Immature natural killer cell (primary cell): ENCODE results near the gene C2orf49. TPM values are rescaled to one million over a fixed set of nuclear protein-coding genes. Genes with fewer than 3 reads are reported as not detected.
"Not testable (repeated sequence)": the region's sequence is repeated elsewhere in the genome, so short reads cannot be mapped to it uniquely, and the experiment has no call there.

ENCODE experiments used
- DNase-seq, 3 donors: peaks; one replicate each; pipeline ENCODE4 v3.0.0; 2022; ENCODE audit warnings: mixed read lengths in 1 of 3
- H3K27ac Mint-ChIP-seq, 6 donors: one replicate each; pipeline ENCODE4 v1.8.0; 2020; ENCODE audit warnings: mixed read lengths in 6 of 6, mild to moderate bottlenecking in 5 of 6, inconsistent platforms in 4 of 6, moderate library complexity in 3 of 6
- H3K27me3 Mint-ChIP-seq, 3 donors: one replicate each; pipeline ENCODE4 v1.8.0; 2020 to 2021; ENCODE audit warnings: low read depth in 3 of 3, mild to moderate bottlenecking in 3 of 3, mixed read lengths in 3 of 3, moderate library complexity in 3 of 3, inconsistent platforms in 1 of 3
- H3K36me3 Mint-ChIP-seq, 3 donors: one replicate each; pipeline ENCODE4 v1.8.0; 2020; ENCODE audit warnings: mixed read lengths in 3 of 3, inconsistent platforms in 2 of 3, mild to moderate bottlenecking in 2 of 3
- H3K4me1 Mint-ChIP-seq, 2 donors: one replicate each; pipeline ENCODE4 v1.8.0; 2020; ENCODE audit warnings: inconsistent platforms in 2 of 2, mild to moderate bottlenecking in 2 of 2, mixed read lengths in 2 of 2, moderate library complexity in 1 of 2
- H3K4me3 Mint-ChIP-seq, 5 donors: one replicate each; pipeline ENCODE4 v1.8.0; 2020; ENCODE audit warnings: mild to moderate bottlenecking in 5 of 5, mixed read lengths in 5 of 5, inconsistent platforms in 3 of 5, moderate library complexity in 3 of 5
- H3K9me3 Mint-ChIP-seq, 6 donors: one replicate each; pipeline ENCODE4 v1.8.0; 2020; ENCODE audit warnings: mild to moderate bottlenecking in 6 of 6, mixed read lengths in 6 of 6, inconsistent platforms in 4 of 6, moderate library complexity in 3 of 6
- polyA plus RNA-seq, 3 donors: library from polyadenylated mRNA; unstranded; fragments of 300-500 nt; fragmentation: Illumina TruSeq; gene quantifications; one replicate each; pipeline ENCODE4 v1.2.3, GENCODE V29; 2021

The C2orf49 gene
- polyA plus RNA-seq, 3 donors from 2014 or later: 4.6 to 12.2 (median 11.1) TPM

- peaks cover 42 to 58% of the 10 kb centered on the region in 2 donors for H3K4me1 Mint-ChIP-seq
- H3K27ac Mint-ChIP-seq: peak overlapping the region; percentile 84 to 99 (median 91)
- not testable (repeated sequence) for H3K36me3 Mint-ChIP-seq, H3K9me3 Mint-ChIP-seq, DNase-seq
- H3K27me3 Mint-ChIP-seq: peaks cover 0 to 18% (median 14%) of the 10 kb centered on the region in 3 donors
- H3K4me3 Mint-ChIP-seq: peak overlapping the region in 2 of 5 donors; percentile 23 to 95
These were observed 10.1 kb upstream of the C2orf49 start for GRCh38 chr2:105327271-105327670.

DNA sequence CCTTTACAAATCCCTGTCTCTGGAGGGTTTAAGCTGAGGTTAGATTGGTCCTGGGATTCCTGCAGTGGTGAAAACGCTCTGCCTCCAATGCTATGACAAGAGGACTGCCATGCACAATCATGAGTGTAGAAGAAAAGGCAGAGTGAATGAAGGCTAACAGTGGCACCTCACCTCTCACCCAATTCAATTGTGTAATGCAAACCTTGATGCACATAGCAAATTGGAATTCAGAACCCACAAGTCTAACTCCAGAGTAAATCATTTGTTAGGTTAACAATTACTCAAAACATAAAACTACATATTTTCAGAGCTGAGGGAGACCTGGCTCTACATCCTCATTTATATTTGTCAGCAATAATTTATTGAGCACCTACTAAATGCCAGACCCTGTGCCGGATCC lies 9.7 kb upstream of the C2orf49 start:
- no peaks in the 10 kb centered on the region for H3K36me3 Mint-ChIP-seq
- no peak for DNase-seq
- H3K9me3 Mint-ChIP-seq: no peaks in the 10 kb centered on the region
- peaks cover 0 to 18% (median 14%) of the 10 kb centered on the region in 3 donors for H3K27me3 Mint-ChIP-seq
- peaks cover 41 to 54% of the 10 kb centered on the region in 2 donors for H3K4me1 Mint-ChIP-seq
- H3K4me3 Mint-ChIP-seq: peak overlapping the region; percentile 81 to 95 (median 89)
- H3K27ac Mint-ChIP-seq: peak overlapping the region; percentile 84 to 99 (median 91)

GRCh38 chr2:105328281-105329196 lies 8.8 kb upstream of the C2orf49 start:
- peak; percentile 43 to 54 (median 51) for DNase-seq
- Mint-ChIP-seq H3K36me3 (no peaks in the 10 kb centered on the region), H3K27me3 (peaks cover 0 to 18% (median 14%) of the 10 kb centered on the region in 3 donors), H3K9me3 (no peaks in the 10 kb centered on the region), H3K27ac (peak overlapping the region; percentile 84 to 99 (median 91)), H3K4me1 (peaks cover 36 to 48% of the 10 kb centered on the region in 2 donors), H3K4me3 (peak overlapping the region; percentile 81 to 95 (median 89))

GRCh38 chr2:105329197-105329554 lies 8.2 kb upstream of the C2orf49 start:
- peak in 1 of 3 donors; percentile 20 for DNase-seq
- H3K27me3 Mint-ChIP-seq: peaks cover 0 to 18% (median 14%) of the 10 kb centered on the region in 3 donors
- H3K4me1 Mint-ChIP-seq: peaks cover 34 to 43% of the 10 kb centered on the region in 2 donors
- no peaks in the 10 kb centered on the region for H3K9me3 Mint-ChIP-seq
- H3K36me3 Mint-ChIP-seq: no peaks in the 10 kb centered on the region
- H3K27ac Mint-ChIP-seq: peak overlapping the region; percentile 84 to 99 (median 91)
- H3K4me3 Mint-ChIP-seq: peak overlapping the region; percentile 81 to 95 (median 89)

DNA sequence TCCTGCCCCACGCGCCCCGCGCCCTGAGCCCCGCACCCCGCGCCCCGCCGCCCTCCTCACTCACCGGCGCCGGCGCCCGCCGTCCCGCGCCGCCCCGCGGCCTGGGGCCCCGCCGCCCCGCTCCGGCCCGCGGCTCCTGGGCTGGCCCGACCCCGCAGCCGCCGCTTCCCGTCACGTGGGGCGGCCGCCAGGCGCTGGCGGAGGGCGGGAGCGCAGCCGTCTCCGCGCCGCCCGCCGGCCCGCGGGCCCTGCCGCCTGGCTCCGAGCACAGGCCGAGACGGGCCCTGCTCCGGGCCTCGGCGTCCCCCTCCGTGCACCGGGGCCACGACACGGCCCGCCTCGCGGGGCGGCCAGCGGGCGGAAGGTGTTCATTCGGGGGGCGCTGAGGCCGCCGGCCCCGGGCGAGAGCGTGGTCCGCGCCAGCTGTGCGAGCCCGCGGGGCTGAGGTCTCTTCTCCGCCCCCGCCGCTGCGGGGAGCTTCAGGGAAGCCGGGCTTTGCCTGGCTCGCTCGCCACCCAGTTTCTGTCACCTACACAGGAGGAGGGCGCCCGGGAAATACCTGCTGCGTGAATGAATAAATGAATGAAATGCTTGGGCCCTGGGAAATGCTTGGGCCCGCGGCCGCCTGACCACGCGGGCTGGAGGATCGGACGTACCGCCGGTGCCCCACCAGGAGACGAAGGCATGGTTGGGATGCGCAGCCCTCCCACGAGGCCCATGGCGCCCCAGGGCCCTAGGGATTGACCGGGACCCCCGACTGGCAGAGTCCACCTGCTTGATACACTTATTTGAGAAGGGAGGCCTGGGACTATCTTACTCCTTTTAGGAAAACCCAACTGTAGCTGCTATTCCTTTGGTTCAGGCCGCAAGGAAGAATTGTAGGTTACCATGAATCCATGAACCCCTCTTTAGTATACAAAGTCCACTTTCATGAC lies 7.5 kb upstream of the C2orf49 start, which contains the start of gene TGFBRAP1:
TGFBRAP1 (minus strand) TSS at position 175 of the 935 bp plus-strand sequence. CDS start 21,434 bp downstream, outside the sequence.
- Mint-ChIP-seq H3K36me3 (peaks cover 0 to 2% (median 0%) of the 10 kb centered on the region in 3 donors), H3K9me3 (no peaks in the 10 kb centered on the region), H3K27me3 (peaks cover 0 to 18% (median 14%) of the 10 kb centered on the region in 3 donors), H3K4me1 (peaks cover 31 to 37% of the 10 kb centered on the region in 2 donors), H3K4me3 (peak within 1 kb of the TSS; percentile 87 to 95 (median 91)), H3K27ac (peak within 1 kb of the TSS; percentile 89 to 99 (median 92))
- DNase-seq: peak; percentile 73 to 77 (median 77)

- H3K27ac Mint-ChIP-seq: peak overlapping the region; percentile 86 to 94 (median 92)
- no peak for DNase-seq
- H3K27me3 Mint-ChIP-seq: peaks cover 1 to 18% (median 14%) of the 10 kb centered on the region in 3 donors
- H3K4me3 Mint-ChIP-seq: peak overlapping the region; percentile 83 to 91 (median 83)
- peaks cover 0 to 3% (median 0%) of the 10 kb centered on the region in 3 donors for H3K36me3 Mint-ChIP-seq
- no peaks in the 10 kb centered on the region for H3K9me3 Mint-ChIP-seq
- peaks cover 28 to 33% of the 10 kb centered on the region in 2 donors for H3K4me1 Mint-ChIP-seq
These were observed 6.5 kb upstream of the C2orf49 start for GRCh38 chr2:105330681-105331375.

DNA sequence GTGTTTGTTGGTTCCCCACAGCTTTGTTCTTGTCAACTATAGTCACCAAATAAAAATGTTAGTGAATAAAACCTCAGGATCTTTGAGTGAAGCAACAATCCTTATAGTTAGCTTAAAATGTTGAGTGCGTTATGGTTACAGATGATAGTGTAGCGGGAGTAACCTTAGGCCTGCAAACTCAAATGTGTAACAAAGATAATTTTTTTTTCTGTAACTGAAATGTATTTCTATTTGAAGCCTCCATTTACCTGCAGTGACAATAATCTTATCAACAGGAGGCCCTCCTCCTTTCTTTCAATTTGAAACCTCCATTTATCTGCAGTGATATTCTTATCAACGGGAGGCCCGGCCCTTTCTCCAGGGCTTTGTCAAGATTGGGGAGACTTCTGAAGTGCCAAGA lies 3.1 kb upstream of the C2orf49 start:
- H3K27ac Mint-ChIP-seq: peak overlapping the region in 1 of 6 donors; percentile 59
- peaks cover 40 to 48% of the 10 kb centered on the region in 2 donors for H3K4me1 Mint-ChIP-seq
- peaks cover 12 to 13% (median 13%) of the 10 kb centered on the region in 3 donors for H3K27me3 Mint-ChIP-seq
- DNase-seq: no peak
- no peak overlapping the region for H3K4me3 Mint-ChIP-seq
- H3K9me3 Mint-ChIP-seq: no peaks in the 10 kb centered on the region
- peaks cover 0 to 3% (median 0%) of the 10 kb centered on the region in 3 donors for H3K36me3 Mint-ChIP-seq

- H3K4me1 Mint-ChIP-seq: peaks cover 36 to 52% of the 10 kb centered on the region in 2 donors
- no peaks in the 10 kb centered on the region for H3K9me3 Mint-ChIP-seq
- H3K4me3 Mint-ChIP-seq: peak overlapping the region in 3 of 5 donors; percentile 21 to 100 (median 43)
- peak overlapping the region in 2 of 6 donors; percentile 40 to 100 for H3K27ac Mint-ChIP-seq
- H3K27me3 Mint-ChIP-seq: peaks cover 8 to 13% (median 8%) of the 10 kb centered on the region in 3 donors
- H3K36me3 Mint-ChIP-seq: peaks cover 0 to 3% (median 3%) of the 10 kb centered on the region in 3 donors
- DNase-seq: no peak
These were observed 1.9 kb upstream of the C2orf49 start for GRCh38 chr2:105335469-105335868.

GRCh38 chr2:105336786-105337121 lies 586 bp upstream of the C2orf49 start:
- peaks cover 8 to 13% (median 8%) of the 10 kb centered on the region in 3 donors for H3K27me3 Mint-ChIP-seq
- DNase-seq: no peak
- H3K36me3 Mint-ChIP-seq: peaks cover 3 to 5% (median 3%) of the 10 kb centered on the region in 3 donors
- H3K9me3 Mint-ChIP-seq: no peaks in the 10 kb centered on the region
- H3K27ac Mint-ChIP-seq: peak overlapping the region; percentile 99 to 100 (median 100)
- peaks cover 33 to 50% of the 10 kb centered on the region in 2 donors for H3K4me1 Mint-ChIP-seq
- peak overlapping the region; percentile 97 to 100 (median 100) for H3K4me3 Mint-ChIP-seq

- DNase-seq: peak in 1 of 3 donors; percentile 17
- Mint-ChIP-seq H3K27me3 (peaks cover 8 to 13% (median 8%) of the 10 kb centered on the region in 3 donors), H3K4me3 (peak overlapping the region; percentile 97 to 100 (median 100)), H3K27ac (peak overlapping the region; percentile 99 to 100 (median 100)), H3K36me3 (peaks cover 3 to 13% (median 9%) of the 10 kb centered on the region in 3 donors), H3K4me1 (peaks cover 33 to 54% of the 10 kb centered on the region in 2 donors), H3K9me3 (no peaks in the 10 kb centered on the region)
These were observed 663 bp downstream of the C2orf49 start for GRCh38 chr2:105338020-105338385.

DNA sequence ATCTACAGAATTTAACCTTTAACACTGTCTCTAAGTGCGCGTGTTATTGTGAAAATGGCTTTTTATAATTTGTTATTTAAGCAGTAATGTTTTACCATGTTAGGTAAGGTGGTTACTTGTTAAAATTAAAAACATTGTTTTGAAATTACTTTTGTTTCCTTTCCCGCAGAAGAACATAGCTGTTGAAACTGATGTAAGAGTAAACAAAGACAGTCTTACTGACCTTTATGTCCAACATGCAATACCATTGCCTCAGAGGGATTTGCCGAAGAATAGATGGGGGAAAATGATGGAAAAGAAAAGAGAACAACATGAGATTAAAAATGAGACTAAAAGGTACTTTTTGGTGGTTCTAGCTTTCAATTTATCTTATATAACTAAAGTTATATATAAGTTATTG lies 2.1 kb downstream of the C2orf49 start:
- peaks cover 3 to 20% (median 11%) of the 10 kb centered on the region in 3 donors for H3K36me3 Mint-ChIP-seq
- H3K27me3 Mint-ChIP-seq: peaks cover 8 to 13% (median 8%) of the 10 kb centered on the region in 3 donors
- H3K9me3 Mint-ChIP-seq: no peaks in the 10 kb centered on the region
- H3K27ac Mint-ChIP-seq: peak overlapping the region; percentile 73 to 100 (median 100)
- peak overlapping the region in 4 of 5 donors; percentile 20 to 60 (median 32) for H3K4me3 Mint-ChIP-seq
- peaks cover 33 to 54% of the 10 kb centered on the region in 2 donors for H3K4me1 Mint-ChIP-seq
- no peak for DNase-seq

- no peaks in the 10 kb centered on the region for H3K9me3 Mint-ChIP-seq
- peak overlapping the region in 1 of 6 donors; percentile 14 for H3K27ac Mint-ChIP-seq
- peaks cover 1 to 10% of the 10 kb centered on the region in 2 donors for H3K4me1 Mint-ChIP-seq
- H3K4me3 Mint-ChIP-seq: no peak overlapping the region
- DNase-seq: no peak
- peaks cover 0 to 2% (median 0%) of the 10 kb centered on the region in 3 donors for H3K27me3 Mint-ChIP-seq
- H3K36me3 Mint-ChIP-seq: peaks cover 7 to 35% (median 28%) of the 10 kb centered on the region in 3 donors
These were observed 7.5 kb downstream of the C2orf49 start for GRCh38 chr2:105344704-105345345.
